ENCODE measurements around the gene HSD11B2. TPM values are rescaled to one million over a fixed set of nuclear protein-coding genes. Genes with fewer than 3 reads are reported as not detected.
A peak's percentile ranks its signal among the peaks of the same experiment; 100 is the strongest.

HSD11B2 gene
- total and polyA plus RNA-seq, 10 donors = 0.85 to 18.3 (median 4.2) TPM

GRCh38 chr16:67406111-67406971 is 24.6 kb upstream of the HSD11B2 start:
- Histone ChIP-seq H3K4me3 (no peak overlapping the region), H3K4me1 (peaks cover 0 to 21% (median 9%) of the 10 kb centered on the region in 6 donors), H3K27me3 (replicated peaks in 1 of 7) (no peaks in the 10 kb centered on the region), H3K27ac (peak overlapping the region in 4 of 8 donors; percentile 3 to 36 (median 14)), H3K9me3 (no peaks in the 10 kb centered on the region), H3K36me3 (no peaks in the 10 kb centered on the region)
- 65 to 94% (median 88%) methylated on average over 16 to 18 of the region's 18 CpGs for WGBS, 5 donors
- intact Hi-C loops (cut with DNase I; ENCODE audit: low total_unique reads) = loop anchor here (10.0 kb wide), 1 partner anchor 142 kb away; no protein-coding TSS in a partner anchor
- TF ChIP-seq POLR2AphosphoS5 (IDR thresholded peaks at IDR 0.05) (no peak), POLR2A (IDR thresholded peaks at IDR 0.05) (no peak)
- TF ChIP-seq, protein P1, sequence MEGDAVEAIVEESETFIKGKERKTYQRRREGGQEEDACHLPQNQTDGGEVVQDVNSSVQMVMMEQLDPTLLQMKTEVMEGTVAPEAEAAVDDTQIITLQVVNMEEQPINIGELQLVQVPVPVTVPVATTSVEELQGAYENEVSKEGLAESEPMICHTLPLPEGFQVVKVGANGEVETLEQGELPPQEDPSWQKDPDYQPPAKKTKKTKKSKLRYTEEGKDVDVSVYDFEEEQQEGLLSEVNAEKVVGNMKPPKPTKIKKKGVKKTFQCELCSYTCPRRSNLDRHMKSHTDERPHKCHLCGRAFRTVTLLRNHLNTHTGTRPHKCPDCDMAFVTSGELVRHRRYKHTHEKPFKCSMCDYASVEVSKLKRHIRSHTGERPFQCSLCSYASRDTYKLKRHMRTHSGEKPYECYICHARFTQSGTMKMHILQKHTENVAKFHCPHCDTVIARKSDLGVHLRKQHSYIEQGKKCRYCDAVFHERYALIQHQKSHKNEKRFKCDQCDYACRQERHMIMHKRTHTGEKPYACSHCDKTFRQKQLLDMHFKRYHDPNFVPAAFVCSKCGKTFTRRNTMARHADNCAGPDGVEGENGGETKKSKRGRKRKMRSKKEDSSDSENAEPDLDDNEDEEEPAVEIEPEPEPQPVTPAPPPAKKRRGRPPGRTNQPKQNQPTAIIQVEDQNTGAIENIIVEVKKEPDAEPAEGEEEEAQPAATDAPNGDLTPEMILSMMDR (IDR thresholded peaks at IDR 0.05 in 8 of 11, conservative IDR thresholded peaks at IDR 0.05 in 3 of 11) = no peak
- no peak for DNase-seq

GRCh38 chr16:67407176-67407787 is 23.6 kb upstream of the HSD11B2 start:
- Histone ChIP-seq H3K27me3 (replicated peaks in 1 of 7) (no peaks in the 10 kb centered on the region), H3K4me3 (no peak overlapping the region), H3K4me1 (peaks cover 0 to 27% (median 10%) of the 10 kb centered on the region in 6 donors), H3K36me3 (no peaks in the 10 kb centered on the region), H3K9me3 (no peaks in the 10 kb centered on the region), H3K27ac (peak overlapping the region in 2 of 8 donors; percentile 13 to 36)
- TF ChIP-seq POLR2A (IDR thresholded peaks at IDR 0.05) = no peak
- TF ChIP-seq, protein P1 (IDR thresholded peaks at IDR 0.05 in 8 of 11, conservative IDR thresholded peaks at IDR 0.05 in 3 of 11) = no peak
- no peak for TF ChIP-seq POLR2AphosphoS5 (IDR thresholded peaks at IDR 0.05)
- intact Hi-C loops (cut with DNase I; ENCODE audit: low total_unique reads) = loop anchor here (10.0 kb wide), 1 partner anchor 142 kb away; no protein-coding TSS in a partner anchor
- no peak for DNase-seq
- WGBS, 5 donors = 81 to 93% (median 85%) methylated on average over 5 to 7 of the region's 7 CpGs

DNA sequence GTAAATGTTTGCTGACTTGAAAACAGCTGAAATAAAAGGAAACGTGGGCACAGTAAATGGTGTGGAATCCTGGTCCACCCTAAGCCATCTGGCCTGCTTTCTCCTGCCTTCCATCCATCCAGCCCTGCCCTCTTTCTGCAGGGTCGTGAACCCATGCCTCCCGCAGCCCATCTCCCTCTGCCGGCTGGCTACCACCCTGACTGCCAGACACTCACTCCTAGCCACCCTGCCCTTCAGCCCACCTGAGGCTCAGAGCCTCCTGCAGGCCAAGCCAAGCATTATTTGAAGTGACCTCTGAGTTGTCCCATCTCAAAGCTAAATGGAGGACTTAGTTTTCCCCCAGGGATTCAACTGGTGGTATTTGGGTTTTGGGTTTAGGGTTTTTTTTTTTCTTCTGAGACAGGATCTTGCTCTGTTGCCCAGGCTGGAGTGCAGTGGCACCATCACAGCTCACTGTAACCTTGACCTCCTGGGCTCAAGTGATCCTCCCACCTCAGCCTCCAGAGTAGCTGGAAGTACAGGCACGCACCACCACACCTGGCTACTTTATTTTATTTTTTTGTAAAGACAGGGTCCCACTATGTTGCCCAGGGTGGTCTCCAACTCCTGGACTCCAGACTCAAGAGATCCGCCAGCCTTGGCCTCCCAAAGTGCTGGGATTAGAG is 23.0 kb upstream of the HSD11B2 start:
- Histone ChIP-seq H3K27me3 (replicated peaks in 1 of 7) (no peaks in the 10 kb centered on the region), H3K4me3 (no peak overlapping the region), H3K27ac (no peak overlapping the region), H3K4me1 (peaks cover 0 to 34% (median 14%) of the 10 kb centered on the region in 6 donors), H3K9me3 (no peaks in the 10 kb centered on the region), H3K36me3 (no peaks in the 10 kb centered on the region)
- DNase-seq = no peak
- TF ChIP-seq POLR2A (IDR thresholded peaks at IDR 0.05) (no peak), POLR2AphosphoS5 (IDR thresholded peaks at IDR 0.05) (no peak)
- TF ChIP-seq, protein P1 (IDR thresholded peaks at IDR 0.05 in 8 of 11, conservative IDR thresholded peaks at IDR 0.05 in 3 of 11) = no peak
- 82 to 87% (median 86%) methylated on average over 6 of the region's 6 CpGs for WGBS, 5 donors
- intact Hi-C loops (cut with DNase I; ENCODE audit: low total_unique reads) = loop anchor here (10.0 kb wide), 1 partner anchor 143 kb away; no protein-coding TSS in a partner anchor

All from spleen (tissue), 11 donors.